Activated CD8-positive, alpha-beta memory T cell treated with anti-CD3 and anti-CD28 coated beads for 48 hours (primary cell): ENCODE data around the gene MYOCD.
A peak's percentile ranks its signal among the peaks of the same experiment; 100 is the strongest.

ENCODE experiments used
- DNase-seq, 3 experiments: peaks; one replicate each; pipeline ENCODE4 v3.0.0-alpha.2; 2020; ENCODE audit warnings: low read depth in 2 of 3, low spot score in 2 of 3

The MYOCD gene

GRCh38 chr17:12756786-12757185 is 91.1 kb downstream of the MYOCD start:
- no peak for DNase-seq

DNA sequence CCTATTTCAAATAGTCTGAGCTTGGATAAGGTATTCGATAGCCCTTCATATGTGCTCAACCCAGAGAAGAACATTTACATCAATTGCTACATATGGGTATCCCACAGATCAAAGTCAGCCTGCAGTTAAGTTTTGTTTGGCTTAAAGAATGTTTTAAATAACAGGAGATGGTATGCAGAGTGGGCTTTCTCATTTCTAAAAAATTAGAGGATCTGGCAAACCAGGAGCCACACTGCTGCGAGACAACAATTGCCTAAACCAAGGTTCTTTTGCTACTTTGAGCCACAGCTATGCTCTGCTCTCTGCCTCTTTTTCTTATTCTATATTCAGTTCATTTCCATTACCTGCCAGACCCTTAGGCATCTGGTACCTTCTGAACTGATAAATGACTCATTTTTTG is 93.4 kb downstream of the MYOCD start:
- no peak for DNase-seq

DNA sequence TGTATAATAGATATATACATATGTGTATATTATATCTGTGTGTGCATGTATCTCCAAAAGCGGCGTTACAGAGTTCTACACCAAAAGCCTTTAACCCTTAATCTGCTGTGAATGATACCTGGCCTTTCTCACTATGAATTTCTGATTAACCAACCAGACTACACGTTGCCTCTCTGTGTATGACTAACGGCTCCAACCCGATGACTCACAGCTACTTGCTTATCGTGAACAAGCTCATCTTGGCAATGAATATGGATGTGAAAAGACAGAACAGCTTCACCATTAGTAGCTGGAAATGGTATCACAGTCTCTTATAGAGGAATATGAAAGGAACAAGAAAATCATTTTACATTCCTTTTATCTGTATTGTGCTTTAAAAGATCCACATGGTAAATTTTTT is 99.9 kb downstream of the MYOCD start:
- DNase-seq, result no peak

- DNase-seq, result no peak
These were observed 102.6 kb downstream of the MYOCD start for GRCh38 chr17:12768255-12768654.

- DNase-seq, result no peak
These were observed 104.3 kb downstream of the MYOCD start for GRCh38 chr17:12769981-12770380.

GRCh38 chr17:12773153-12773552 is 107.5 kb downstream of the MYOCD start:
- DNase-seq, result no peak

DNA sequence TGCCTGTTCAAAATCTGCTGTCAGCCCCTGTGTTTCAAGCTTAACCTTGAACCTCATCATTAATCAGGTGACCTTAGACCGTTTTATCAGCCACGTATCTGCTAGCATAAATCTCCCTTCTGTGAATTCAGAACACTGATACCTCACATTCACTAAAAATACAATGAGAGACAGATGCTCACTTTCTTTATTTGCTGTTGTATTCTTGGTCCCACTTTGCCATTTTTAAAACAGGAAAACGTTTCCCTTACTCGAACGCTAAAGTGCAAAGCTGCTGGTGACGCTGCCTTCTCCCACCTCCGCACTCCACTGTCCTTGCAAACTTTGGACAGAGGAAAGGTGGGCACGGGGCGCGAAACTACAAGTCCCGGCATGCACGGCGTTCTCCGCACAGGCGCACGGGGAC is 123.4 kb downstream of the MYOCD start:
- DNase-seq, result no peak

DNA sequence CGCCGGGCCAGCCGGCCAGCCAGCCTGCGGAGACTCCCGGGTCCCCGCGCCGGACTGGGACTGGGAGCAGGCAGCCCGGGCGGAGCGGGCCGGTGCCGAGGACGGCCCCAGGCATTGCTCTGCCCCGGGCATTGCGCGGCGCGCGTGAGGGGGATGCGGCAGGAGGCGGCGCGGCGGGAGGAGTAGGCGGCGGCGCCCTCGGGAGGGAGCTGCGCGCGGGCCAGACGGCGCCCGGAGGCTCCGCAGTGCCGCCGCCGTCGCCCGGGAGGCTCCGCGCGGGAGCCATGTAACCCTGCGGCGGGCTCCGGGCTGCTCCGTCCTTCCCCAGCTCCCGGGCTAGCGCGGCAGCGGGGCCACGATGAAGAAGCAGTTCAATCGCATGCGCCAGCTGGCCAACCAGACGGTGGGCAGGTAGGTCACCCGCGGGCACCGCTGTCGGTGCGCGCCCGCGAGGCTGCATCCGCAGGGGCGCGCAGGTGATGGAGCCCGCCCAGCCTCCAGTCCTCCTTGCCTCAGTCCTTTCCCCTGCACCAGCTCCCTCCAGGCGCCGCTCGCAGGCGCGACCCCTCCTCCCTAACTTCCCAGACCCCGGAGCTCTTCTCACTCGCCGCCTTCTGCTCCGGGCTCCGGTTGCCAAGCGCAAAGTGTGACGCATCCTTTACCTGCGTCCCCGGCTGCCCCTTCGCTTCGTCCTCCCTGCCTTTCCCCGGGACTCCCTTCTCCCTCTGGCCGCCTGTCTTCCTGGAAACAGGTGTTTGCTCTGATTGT is 124.0 kb downstream of the MYOCD start, which contains the start of gene ARHGAP44:
TSS of gene ARHGAP44 (plus strand) at position 18 of the 768 bp plus-strand sequence. CDS start at position 359, 341 bp downstream.
- DNase-seq, result peak in 2 of 3 experiments; percentile 0 to 5

DNA sequence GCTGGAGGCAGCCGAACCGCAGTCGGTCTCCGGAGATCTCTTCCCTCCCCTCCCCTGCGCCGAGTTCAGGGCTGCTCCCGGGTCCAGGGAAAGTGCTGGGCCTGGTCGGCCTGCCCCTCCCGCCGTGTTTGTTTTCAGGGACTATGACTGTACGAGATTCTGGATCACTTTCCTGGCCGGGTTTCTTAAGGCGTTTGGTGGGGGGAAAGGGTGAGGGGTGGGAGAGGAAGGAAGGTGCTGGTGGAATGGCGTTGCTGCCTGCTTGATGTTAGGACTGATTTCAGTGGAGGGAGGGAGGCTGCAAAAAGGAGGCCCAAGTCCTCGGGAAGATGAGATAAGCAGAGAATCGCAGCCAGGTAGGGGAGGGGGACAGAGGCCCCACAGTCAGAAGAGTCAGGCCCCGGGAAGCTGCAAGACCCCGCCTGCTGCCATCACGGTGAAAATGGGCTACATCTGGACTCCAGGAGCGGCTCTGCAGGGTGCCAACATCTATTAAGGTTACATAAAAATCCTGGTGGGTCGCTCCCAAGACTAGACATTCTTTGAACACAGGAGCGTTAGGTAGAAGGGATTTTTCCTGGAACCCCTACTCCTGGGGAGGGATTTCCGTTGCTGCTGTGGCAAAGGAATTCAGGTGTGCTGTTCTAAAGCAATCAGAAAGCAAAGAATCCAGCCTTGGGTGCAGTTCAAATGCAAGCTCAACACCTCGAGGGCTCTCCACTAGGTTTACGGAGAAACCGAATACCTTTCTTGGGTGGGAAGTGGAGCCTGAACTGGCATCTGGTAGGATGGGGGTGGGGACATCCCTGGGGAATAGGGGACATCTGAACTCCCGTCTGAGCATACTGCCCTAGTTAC is 124.8 kb downstream of the MYOCD start:
- no peak for DNase-seq

- DNase-seq, result no peak
These were observed 129.3 kb downstream of the MYOCD start for GRCh38 chr17:12794919-12795532.

DNA sequence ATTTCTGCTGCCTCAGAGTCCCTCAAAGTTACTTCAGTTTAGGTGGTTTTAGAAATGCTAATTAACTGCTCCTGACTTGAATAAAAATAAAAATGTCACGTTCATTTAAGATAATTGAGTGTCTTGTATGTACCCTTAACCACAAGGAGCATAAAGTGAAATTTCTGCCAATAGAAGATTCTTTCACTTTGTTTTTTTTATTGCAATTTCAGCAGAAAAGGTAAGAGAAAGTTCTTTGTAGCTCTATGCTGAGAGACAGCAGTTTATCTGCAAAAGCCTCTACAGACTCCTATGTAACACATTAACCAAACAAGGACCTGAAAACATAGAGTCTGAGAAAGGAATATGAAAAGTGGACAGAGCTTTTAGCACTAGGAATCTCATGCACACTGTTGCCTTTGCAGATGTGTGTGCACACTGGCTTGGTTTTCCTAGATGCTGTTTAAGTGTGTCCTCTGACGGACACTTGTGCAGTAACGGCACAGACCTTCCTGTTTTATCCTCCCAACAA is 135.2 kb downstream of the MYOCD start:
- no peak for DNase-seq

DNA sequence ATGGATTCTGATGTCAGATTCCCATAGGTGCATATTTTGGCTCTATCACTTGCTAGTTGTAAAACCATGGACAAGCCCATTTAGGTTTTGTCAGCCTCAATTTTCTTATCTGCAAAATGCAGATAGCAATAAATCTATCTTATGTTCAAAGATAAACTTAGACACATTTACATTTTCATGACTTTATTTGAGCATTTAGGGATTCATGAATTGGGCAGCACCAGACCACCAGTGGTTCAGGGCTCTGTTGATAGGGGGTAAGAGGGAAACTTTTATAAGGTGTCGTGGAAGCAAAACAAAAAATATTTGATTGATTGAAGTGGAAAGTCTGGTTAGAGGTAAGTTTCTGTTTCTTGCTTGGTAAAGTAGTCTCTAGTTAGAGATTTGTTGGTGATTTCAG is 140.9 kb downstream of the MYOCD start:
- DNase-seq, result no peak

DNA sequence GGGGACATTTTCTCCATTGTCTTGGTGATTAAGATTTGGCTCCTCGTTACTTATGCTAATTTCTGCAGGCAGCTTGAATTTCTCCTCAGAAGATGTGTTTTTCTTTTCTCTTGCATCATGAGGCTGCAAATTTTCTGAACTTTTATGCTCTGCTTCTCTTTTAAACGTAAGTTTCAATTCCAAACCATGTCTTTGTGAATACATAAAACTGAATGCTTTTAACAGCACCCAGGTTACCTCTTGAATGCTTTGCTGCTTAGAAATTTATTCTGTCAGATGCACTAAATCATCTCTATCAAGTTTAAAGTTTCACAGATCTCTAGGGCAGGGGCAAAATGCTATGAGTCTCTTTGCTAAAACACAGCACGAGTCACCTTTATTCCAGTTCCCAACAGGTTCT is 143.0 kb downstream of the MYOCD start:
- no peak for DNase-seq

DNA sequence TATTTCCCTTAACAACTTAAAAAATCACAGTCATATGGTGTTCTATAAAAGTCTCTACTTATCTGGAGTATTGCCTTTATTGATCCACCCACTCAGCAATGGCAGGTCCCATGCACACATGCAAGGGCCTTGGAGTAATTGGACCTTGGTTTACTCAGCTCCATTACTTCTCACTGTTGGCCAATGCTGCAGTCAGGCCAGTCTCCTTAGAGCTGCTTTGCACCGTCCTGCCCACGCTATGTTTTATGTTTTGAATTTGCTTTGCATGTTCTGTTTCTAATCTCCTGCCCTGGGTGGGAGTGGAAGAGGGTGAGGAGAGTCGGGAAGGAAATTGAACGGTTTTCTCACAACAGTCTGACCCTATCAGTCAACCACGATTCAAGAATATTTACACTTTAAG is 147.2 kb downstream of the MYOCD start:
- no peak for DNase-seq

- no peak for DNase-seq
These were observed 148.0 kb downstream of the MYOCD start for GRCh38 chr17:12813664-12814063.

DNA sequence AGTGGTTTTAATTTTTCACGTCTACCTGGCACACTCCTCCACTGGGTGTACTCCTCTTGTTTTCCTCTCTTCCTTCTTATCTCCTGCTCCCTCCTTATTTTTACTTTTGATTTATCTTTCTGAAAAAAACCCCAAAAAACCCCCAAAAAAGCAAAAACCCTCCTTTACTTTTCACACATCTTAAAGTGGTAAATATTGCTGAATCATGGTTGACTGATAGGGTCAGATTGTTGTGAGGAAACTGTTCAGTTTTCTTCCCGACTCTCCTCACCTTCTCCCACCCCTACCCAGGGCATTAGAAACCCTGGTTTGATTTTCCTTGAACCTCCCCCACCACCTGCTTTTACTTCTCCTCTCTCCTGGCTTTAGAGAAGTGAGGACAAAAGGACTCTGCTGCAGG is 149.0 kb downstream of the MYOCD start:
- DNase-seq, result no peak

GRCh38 chr17:12815642-12816141 is 150.0 kb downstream of the MYOCD start:
- DNase-seq, result no peak
